PC-3 (cell line): ENCODE results near the gene MECR.

Source experiments
- CTCF ChIP-seq: fragments of 300-600 bp; sonication (generic); conservative IDR thresholded peaks from 2 replicates; pipeline ENCODE4 v1.5.1; 2017; ENCODE audit warnings: antibody characterized with exemption, low read depth, mild to moderate bottlenecking, low read length
- EZH2 ChIP-seq: fragments of 300-600 bp; sonication (generic); IDR thresholded peaks from one replicate; pipeline ENCODE4 v1.6.1; 2017; ENCODE audit warnings: antibody characterized with exemption, mild to moderate bottlenecking, low read length; ENCODE audit not compliant: unreplicated experiment
- EZH2phosphoT487 ChIP-seq: fragments of 300-600 bp; sonication (generic); IDR thresholded peaks from 2 replicates; pipeline ENCODE4 v1.6.1; 2018; ENCODE audit warnings: mild to moderate bottlenecking, antibody characterized with exemption, low read length, borderline replicate concordance

DNA sequence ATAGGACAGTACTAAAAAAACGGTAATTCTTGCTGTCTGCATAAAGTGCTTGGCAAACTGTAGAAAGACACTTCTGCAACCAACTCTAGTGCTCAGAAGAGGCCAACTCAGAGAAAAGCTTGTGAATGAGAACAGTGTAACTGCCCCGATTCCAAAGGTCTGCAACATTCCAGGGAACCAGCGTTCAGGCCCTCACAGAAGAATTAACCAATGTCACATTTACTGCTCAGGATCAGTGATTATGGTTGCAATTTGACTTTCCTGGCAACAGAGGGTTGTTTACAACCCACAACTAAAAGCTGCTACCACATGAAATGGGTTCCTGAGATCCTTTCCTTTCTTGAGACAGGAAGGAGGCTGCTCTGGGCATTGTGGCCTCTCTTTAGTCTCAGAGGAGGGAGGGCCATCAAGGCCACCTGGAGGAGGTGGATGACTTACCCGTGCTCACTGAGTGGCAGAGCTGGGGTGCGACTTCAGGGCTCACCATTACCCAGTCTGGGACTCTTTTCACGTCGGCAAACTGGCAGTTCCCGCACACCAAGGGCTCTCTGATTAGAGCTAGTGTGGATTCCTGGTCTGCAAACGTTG is 64.3 kb downstream of the MECR start:
- TF ChIP-seq EZH2phosphoT487 (no peak), CTCF (no peak), EZH2 (no peak)
